H1 (cell line): ENCODE data around the gene ZBTB33. TPM values are rescaled to one million over a fixed set of nuclear protein-coding genes. Genes with fewer than 3 reads are reported as not detected.

Experiments
- BRCA1 ChIP-seq: IDR thresholded peaks from 2 replicates; pipeline ENCODE4 v1.6.1; 2012; ENCODE audit warnings: low read depth, low read length, improper control_type of control experiment
- CBX8 ChIP-seq: fragments of 300-800, 300-1000 bp; sonication (generic); IDR thresholded peaks from 2 replicates; pipeline ENCODE4 v1.7.1; 2016; ENCODE audit warnings: low read depth, low read length, borderline replicate concordance
- JUND ChIP-seq: IDR thresholded peaks from 2 replicates; pipeline ENCODE4 v1.6.1; 2011; ENCODE audit warnings: mild to moderate bottlenecking, improper control_type of control experiment, low read length
- polyA plus RNA-seq, 7 experiments: library from polyadenylated mRNA; depleted of rRNA in 3 of 7; stranded (reverse) in 5 of 7; unstranded in 2 of 7; fragments of >200 nt in 5 of 7; fragments of 200-250 nt in 2 of 7; gene quantifications; 1 replicate in 5 of 7; 2 replicates in 1 of 7; 4 replicates in 1 of 7; pipeline versions ENCODE4 v1.2.1 to v1.2.3, GENCODE V29; 2011 to 2013; ENCODE audit warnings: missing spikeins in 2 of 7, mixed read lengths in 2 of 7
- total RNA-seq: library from RNA; stranded (reverse); fragmentation: NEBNext Ultra II Directional; extraction: Animal tissue kit (Norgen Biotek cat#: 25700); gene quantifications from 2 replicates; pipeline ENCODE4 v1.2.1, GENCODE V29; 2021

Gene ZBTB33
- total and polyA plus RNA-seq, 2 of the 8 experiments (the other 6 are each of a cell fraction or from before 2014, with no cell fraction given), result 3.4 to 14.9 TPM

DNA sequence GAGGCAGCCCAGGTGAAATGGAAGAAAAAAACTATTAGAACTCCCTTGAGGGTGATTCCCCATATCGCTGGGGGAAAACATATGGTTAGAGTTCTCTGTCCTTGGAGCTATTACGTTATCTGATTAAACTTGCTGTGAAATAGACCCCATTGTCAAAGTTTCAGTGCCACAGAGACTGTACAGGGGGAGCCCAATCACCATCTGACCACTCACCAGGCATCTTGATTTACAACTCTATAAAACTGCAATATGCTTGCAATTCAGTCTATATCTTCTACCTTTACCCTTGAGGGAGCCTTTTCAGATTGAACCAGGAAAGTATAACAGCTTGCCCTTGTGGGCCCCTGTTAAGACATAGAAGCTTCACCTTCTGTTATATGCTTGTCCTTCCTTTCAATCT, 42.4 kb downstream of the ZBTB33 start (continued):
- TF ChIP-seq JUND (no peak), BRCA1 (no peak), CBX8 (no peak)
